ENCODE results near the gene CA4. TPM values are rescaled to one million over a fixed set of nuclear protein-coding genes. Genes with fewer than 3 reads are reported as not detected.

Gene CA4
- total RNA-seq, 2 donors from 2014 or later: 0.96 to 4.7 TPM

- H3K4me3 ChIP-seq: no peak overlapping the region
- WGBS: 87% methylated on average over 8 of the region's 8 CpGs
- H3K36me3 ChIP-seq: no peaks in the 10 kb centered on the region
- H3K9me3 ChIP-seq: no peaks in the 10 kb centered on the region
- TF ChIP-seq CTCF (IDR thresholded peaks at IDR 0.05) (no peak), POLR2AphosphoS5 (IDR thresholded peaks at IDR 0.05) (no peak), POLR2A (IDR thresholded peaks at IDR 0.05) (no peak)
- no peaks in the 10 kb centered on the region for H3K4me1 ChIP-seq (replicated peaks)
- peaks cover 3% of the 10 kb centered on the region for H3K27me3 ChIP-seq (replicated peaks; ENCODE audit: insufficient read depth)
- no peak overlapping the region for H3K27ac ChIP-seq
- no peak for DNase-seq (ENCODE audit: low spot score)
- intact Hi-C loops (cut with DNase I): loop anchor here (10.0 kb wide), 1 partner anchor 287 kb away; no protein-coding TSS in a partner anchor
These were observed 2.1 kb upstream of the CA4 start for GRCh38 chr17:60147553-60148223.

- H3K4me3 ChIP-seq: no peak overlapping the region
- peaks cover 3% of the 10 kb centered on the region for H3K27me3 ChIP-seq (replicated peaks; ENCODE audit: insufficient read depth)
- no peak overlapping the region for H3K27ac ChIP-seq
- H3K9me3 ChIP-seq: no peaks in the 10 kb centered on the region
- intact Hi-C loops (cut with DNase I): loop anchor here (10.0 kb wide), 1 partner anchor 286 kb away; no protein-coding TSS in a partner anchor
- no peak for TF ChIP-seq POLR2A (IDR thresholded peaks at IDR 0.05)
- no peak for TF ChIP-seq CTCF (IDR thresholded peaks at IDR 0.05)
- TF ChIP-seq POLR2AphosphoS5 (IDR thresholded peaks at IDR 0.05): no peak
- H3K4me1 ChIP-seq (replicated peaks): no peaks in the 10 kb centered on the region
- 49% methylated on average over 2 of the region's 2 CpGs for WGBS
- H3K36me3 ChIP-seq: no peaks in the 10 kb centered on the region
- no peak for DNase-seq (ENCODE audit: low spot score)
These were observed 1.4 kb upstream of the CA4 start for GRCh38 chr17:60148373-60148772.

- no peak for DNase-seq (ENCODE audit: low spot score)
- intact Hi-C loops (cut with DNase I): no loop called here
- no peaks in the 10 kb centered on the region for H3K27me3 ChIP-seq (replicated peaks; ENCODE audit: insufficient read depth)
- H3K9me3 ChIP-seq: no peaks in the 10 kb centered on the region
- H3K36me3 ChIP-seq: no peaks in the 10 kb centered on the region
- TF ChIP-seq CTCF (IDR thresholded peaks at IDR 0.05) (no peak), POLR2A (IDR thresholded peaks at IDR 0.05) (no peak), POLR2AphosphoS5 (IDR thresholded peaks at IDR 0.05) (no peak)
- H3K4me1 ChIP-seq (replicated peaks): no peaks in the 10 kb centered on the region
- no peak overlapping the region for H3K4me3 ChIP-seq
- H3K27ac ChIP-seq: no peak overlapping the region
- WGBS: 56% methylated on average over 5 of the region's 5 CpGs
These were observed 1.6 kb downstream of the CA4 start for GRCh38 chr17:60151355-60151754.

GRCh38 chr17:60153606-60154390, 4.0 kb downstream of the CA4 start:
- no peak for DNase-seq (ENCODE audit: low spot score)
- H3K36me3 ChIP-seq: no peaks in the 10 kb centered on the region
- H3K27me3 ChIP-seq (replicated peaks; ENCODE audit: insufficient read depth): no peaks in the 10 kb centered on the region
- H3K4me1 ChIP-seq (replicated peaks): no peaks in the 10 kb centered on the region
- TF ChIP-seq POLR2A (IDR thresholded peaks at IDR 0.05): no peak
- H3K4me3 ChIP-seq: no peak overlapping the region
- intact Hi-C loops (cut with DNase I): no loop called here
- WGBS: 55% methylated on average over 12 of the region's 12 CpGs
- H3K27ac ChIP-seq: peak overlapping the region; percentile 3 to 46
- no peaks in the 10 kb centered on the region for H3K9me3 ChIP-seq

GRCh38 chr17:60154616-60155426, 5.0 kb downstream of the CA4 start:
- peak; percentile 15 for TF ChIP-seq POLR2AphosphoS5 (IDR thresholded peaks at IDR 0.05)
- no peak for TF ChIP-seq CTCF (IDR thresholded peaks at IDR 0.05)
- 45% methylated on average over 14 of the region's 14 CpGs for WGBS
- H3K9me3 ChIP-seq: no peaks in the 10 kb centered on the region
- no peak overlapping the region for H3K4me3 ChIP-seq
- no peaks in the 10 kb centered on the region for H3K4me1 ChIP-seq (replicated peaks)
- intact Hi-C loops (cut with DNase I): no loop called here
- H3K27ac ChIP-seq: peak overlapping the region in 1 of 2 donors; percentile 3
- H3K36me3 ChIP-seq: no peaks in the 10 kb centered on the region
- no peaks in the 10 kb centered on the region for H3K27me3 ChIP-seq (replicated peaks; ENCODE audit: insufficient read depth)
- DNase-seq (ENCODE audit: low spot score): no peak

All from prostate gland (tissue), 2 donors.